GM12878 (cell line): ENCODE results near the gene SOBP. TPM values are rescaled to one million over a fixed set of nuclear protein-coding genes. Genes with fewer than 3 reads are reported as not detected.

ENCODE experiments used
- ATAC-seq: fragments of 200-7000 bp; cut with Tn5 transposase; 3 replicates; pipeline ENCODE4 v1.9.1; 2020; ENCODE audit warnings: mild to moderate bottlenecking, moderate library complexity
- BruUV-seq: library from RNA; stranded (reverse); fragments of 400-500 nt; replicated peaks from 2 replicates; lab custom pipeline; 2021; lab: Mats Ljungman, UMichigan
- CTCF ChIA-PET: fragments of 300-600 bp; sonication (Branson Sonifier 250); formaldehyde crosslinking; extraction: SDS; loops from one replicate; lab custom pipeline; 2021; ENCODE audit warnings: inconsistent platforms; lab: Yijun Ruan, JAX
- POLR2A ChIA-PET: fragments of 350-600 bp; formaldehyde crosslinking; extraction: SDS; loops from one replicate; lab custom pipeline; 2021; ENCODE audit warnings: inconsistent platforms; lab: Charles Lee
- RAD21 ChIA-PET: fragments of 300-600 bp; sonication (Branson Sonifier 250); formaldehyde crosslinking; loops from one replicate; lab custom pipeline; 2023; ENCODE audit warnings: antibody characterized with exemption; ENCODE audit not compliant: unreplicated experiment; lab: Charles Lee
- SMC1A ChIA-PET: fragments of 300-600 bp; sonication (Branson Sonifier 250); formaldehyde crosslinking; loops from one replicate; lab custom pipeline; 2023; ENCODE audit not compliant: unreplicated experiment, uncharacterized antibody; lab: Charles Lee
- DNase-seq: peaks from one replicate; pipeline ENCODE4 v3.0.0-alpha.2; 2011; ENCODE audit warnings: low read depth, low spot score
- FAIRE-seq: peaks from 3 replicates; lab custom pipeline; 2011; peaks lifted over from hg19 to GRCh38; lab: Jason Lieb, UNC
- H2AFZ ChIP-seq: 2 replicates; pipeline ENCODE4 v1.6.0; 2011; ENCODE audit warnings: low read depth, low read length, control low read depth; ENCODE audit not compliant: control insufficient read depth
- H3K27ac ChIP-seq: 2 replicates; pipeline ENCODE4 v1.5.1; 2011; ENCODE audit warnings: control low read depth; ENCODE audit not compliant: control insufficient read depth, insufficient read depth
- H3K27me3 ChIP-seq, 2 experiments: replicated peaks in 1 of 2; 2 replicates each; pipeline versions ENCODE4 v1.6.0 to v1.6.1; 2011; ENCODE audit warnings: low read length in 1 of 2; ENCODE audit not compliant: control insufficient read depth in 2 of 2, insufficient read depth in 2 of 2
- H3K36me3 ChIP-seq, 2 experiments: 2 replicates each; pipeline ENCODE4 v1.5.1; 2011; ENCODE audit warnings: low read length in 1 of 2; ENCODE audit not compliant: control insufficient read depth in 2 of 2, insufficient read depth in 2 of 2
- H3K4me1 ChIP-seq: 2 replicates; pipeline ENCODE4 v1.6.1; 2011; ENCODE audit warnings: mild to moderate bottlenecking, low read length, moderate library complexity, mixed read lengths; ENCODE audit not compliant: control insufficient read depth, insufficient read depth
- H3K4me2 ChIP-seq: 2 replicates; pipeline ENCODE4 v1.6.0; 2011; ENCODE audit warnings: control low read depth; ENCODE audit not compliant: control insufficient read depth, insufficient read depth
- H3K4me3 ChIP-seq: fragments of 200-600 bp; sonication (generic); 2 replicates; pipeline ENCODE4 v1.5.1; 2016
- H3K79me2 ChIP-seq: 2 replicates; pipeline ENCODE4 v1.6.0; 2011; ENCODE audit warnings: low read length; ENCODE audit not compliant: control insufficient read depth, insufficient read depth
- H3K9ac ChIP-seq: 2 replicates; pipeline ENCODE4 v1.8.0; 2011; ENCODE audit warnings: low read length, control low read depth, mixed read lengths; ENCODE audit not compliant: control insufficient read depth, insufficient read depth
- H3K9me3 ChIP-seq: replicated peaks from 3 replicates; pipeline ENCODE4 v1.5.1; 2011; ENCODE audit warnings: mild to moderate bottlenecking, low read length; ENCODE audit not compliant: control insufficient read depth, insufficient read depth
- H4K20me1 ChIP-seq: 2 replicates; pipeline ENCODE4 v1.6.0; 2011; ENCODE audit not compliant: control insufficient read depth, insufficient read depth
- KDM1A ChIP-seq: fragments of 200-600 bp; sonication (generic); IDR thresholded peaks from 2 replicates; pipeline ENCODE4 v1.6.1; 2016; ENCODE audit warnings: borderline replicate concordance
- MYC ChIP-seq: IDR thresholded peaks from 2 replicates; pipeline ENCODE4 v1.6.1; 2011; ENCODE audit warnings: mild to moderate bottlenecking, low read length, moderate library complexity, inconsistent platforms; ENCODE audit not compliant: insufficient read depth, insufficient replicate concordance, insufficient read length, severe bottlenecking
- SIN3A ChIP-seq: IDR thresholded peaks from 2 replicates; pipeline ENCODE4 v1.6.1; 2012; ENCODE audit warnings: low read depth, low read length, improper control_type of control experiment
- SP1 ChIP-seq: IDR thresholded peaks from one replicate; pipeline ENCODE4 v1.6.1; 2011; ENCODE audit warnings: low read depth, low read length
- STAT3 ChIP-seq: IDR thresholded peaks from 2 replicates; pipeline ENCODE4 v1.6.1; 2011; ENCODE audit warnings: low read depth, low read length, improper control_type of control experiment
- YY1 ChIP-seq: IDR thresholded peaks from 2 replicates; pipeline ENCODE4 v1.6.1; 2011; ENCODE audit warnings: low read depth, mild to moderate bottlenecking, low read length
- ZNF207 ChIP-seq: fragments of 450-650 bp; IDR thresholded peaks from 2 replicates; pipeline ENCODE4 v1.6.1; 2014; ENCODE audit warnings: antibody characterized with exemption, mild to moderate bottlenecking, borderline replicate concordance
- WGBS: methylation state at CpG from one replicate; pipeline ENCODE4 v1.1.6; 2016; ENCODE audit warnings: low lambda C conversion rate; ENCODE audit not compliant: insufficient replicate concordance, insufficient coverage; ENCODE audit errors: missing lambda C conversion rate; 5-methylcytosine and 5-hydroxymethylcytosine counted together
- in situ Hi-C: fragments of 300-500 bp; cut with MboI; formaldehyde crosslinking; loops from 9 replicates; pipeline ENCODE4 v1.14.3; 2018; ENCODE audit warnings: mixed read lengths
- intact Hi-C: fragments of 100-400 bp; cut with micrococcal nuclease; formaldehyde crosslinking; loops from one replicate; pipeline ENCODE4 v1.14.2; 2022; ENCODE audit not compliant: unreplicated experiment
- polyA plus RNA-seq, 11 experiments: library from polyadenylated mRNA; depleted of rRNA in 4 of 11; unstranded in 6 of 11; stranded (reverse) in 5 of 11; fragments of >200 nt; fragmentation: Nextera tagmentation in 4 of 11; fragmentation: Illumina TruSeq in 1 of 11; extraction: Ambion mirVana in 4 of 11; extraction: Trizol in 1 of 11; gene quantifications; 1 replicate in 1 of 11; 2 replicates in 10 of 11; pipeline versions ENCODE4 v1.2.1 to v1.2.3, GENCODE V29; 2011 to 2016; ENCODE audit warnings: inconsistent platforms in 2 of 11, missing spikeins in 2 of 11, low read depth in 1 of 11
- total RNA-seq, 4 experiments: library from RNA; depleted of rRNA in 3 of 4; stranded (reverse); fragments of >200 nt in 3 of 4; fragmentation: Illumina TruSeq in 1 of 4; extraction: Trizol in 1 of 4; gene quantifications; 2 replicates each; pipeline versions ENCODE4 v1.2.1 to v1.2.3, GENCODE V29; 2013 to 2021
- TF ChIP-seq, protein P1 (sequence below): fragments of 450-650 bp; IDR thresholded peaks from 2 replicates; pipeline ENCODE4 v1.6.1; 2017; ENCODE audit warnings: borderline replicate concordance
- TF ChIP-seq, protein P2 (sequence below): fragments of 150-350 bp; IDR thresholded peaks from 2 replicates; pipeline ENCODE4 v1.6.1; 2014; ENCODE audit warnings: mild to moderate bottlenecking, low read depth, low read length

Gene SOBP
- total and polyA plus RNA-seq, 10 of the 15 experiments (the other 5 are each of a cell fraction or from before 2014, with no cell fraction given), result 0.49 to 1.9 (median 0.78) TPM

- no peaks in the 10 kb centered on the region for H3K36me3 ChIP-seq
- H3K27ac ChIP-seq, result no peak overlapping the region
- H3K79me2 ChIP-seq, result no peaks in the 10 kb centered on the region
- no peak overlapping the region for H3K4me3 ChIP-seq
- no peak overlapping the region for H3K9ac ChIP-seq
- no peak overlapping the region for H2AFZ ChIP-seq
- peaks cover 3% of the 10 kb centered on the region; the same call in 1 of the 2 replicates for H3K4me1 ChIP-seq
- WGBS, result 43% methylated on average over 4 of the region's 4 CpGs
- H3K9me3 ChIP-seq, result no peaks in the 10 kb centered on the region
- no TSS peak for BruUV-seq
- intact Hi-C loops, result no loop called here
- ChIA-PET SMC1A (interaction anchor here (0.9 kb wide), 1 partner anchor 15 kb away, joined by 3 read pairs; no protein-coding TSS in a partner anchor), POLR2A (no interaction called here), RAD21 (no interaction called here), CTCF (no interaction called here)
- in situ Hi-C loops, result no loop called here
- no peaks in the 10 kb centered on the region for H4K20me1 ChIP-seq
- TF ChIP-seq YY1, result no peak
- no peak for TF ChIP-seq SIN3A
- no peak for TF ChIP-seq MYC
- TF ChIP-seq, protein P1, sequence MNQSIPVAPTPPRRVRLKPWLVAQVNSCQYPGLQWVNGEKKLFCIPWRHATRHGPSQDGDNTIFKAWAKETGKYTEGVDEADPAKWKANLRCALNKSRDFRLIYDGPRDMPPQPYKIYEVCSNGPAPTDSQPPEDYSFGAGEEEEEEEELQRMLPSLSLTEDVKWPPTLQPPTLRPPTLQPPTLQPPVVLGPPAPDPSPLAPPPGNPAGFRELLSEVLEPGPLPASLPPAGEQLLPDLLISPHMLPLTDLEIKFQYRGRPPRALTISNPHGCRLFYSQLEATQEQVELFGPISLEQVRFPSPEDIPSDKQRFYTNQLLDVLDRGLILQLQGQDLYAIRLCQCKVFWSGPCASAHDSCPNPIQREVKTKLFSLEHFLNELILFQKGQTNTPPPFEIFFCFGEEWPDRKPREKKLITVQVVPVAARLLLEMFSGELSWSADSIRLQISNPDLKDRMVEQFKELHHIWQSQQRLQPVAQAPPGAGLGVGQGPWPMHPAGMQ, result no peak
- TF ChIP-seq SP1, result no peak
- no peak for TF ChIP-seq STAT3
- no peak for TF ChIP-seq ZNF207
- no peak for TF ChIP-seq KDM1A
- TF ChIP-seq, protein P2, sequence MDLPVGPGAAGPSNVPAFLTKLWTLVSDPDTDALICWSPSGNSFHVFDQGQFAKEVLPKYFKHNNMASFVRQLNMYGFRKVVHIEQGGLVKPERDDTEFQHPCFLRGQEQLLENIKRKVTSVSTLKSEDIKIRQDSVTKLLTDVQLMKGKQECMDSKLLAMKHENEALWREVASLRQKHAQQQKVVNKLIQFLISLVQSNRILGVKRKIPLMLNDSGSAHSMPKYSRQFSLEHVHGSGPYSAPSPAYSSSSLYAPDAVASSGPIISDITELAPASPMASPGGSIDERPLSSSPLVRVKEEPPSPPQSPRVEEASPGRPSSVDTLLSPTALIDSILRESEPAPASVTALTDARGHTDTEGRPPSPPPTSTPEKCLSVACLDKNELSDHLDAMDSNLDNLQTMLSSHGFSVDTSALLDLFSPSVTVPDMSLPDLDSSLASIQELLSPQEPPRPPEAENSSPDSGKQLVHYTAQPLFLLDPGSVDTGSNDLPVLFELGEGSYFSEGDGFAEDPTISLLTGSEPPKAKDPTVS, result no peak
- peaks cover 0 to 3% of the 10 kb centered on the region in 2 experiments; a peak in 2 of 4 replicates for H3K27me3 ChIP-seq
- ATAC-seq, result no peak
- no peak overlapping the region for H3K4me2 ChIP-seq
- FAIRE-seq, result no peak
- DNase-seq, result no peak
Observed at GRCh38 chr6:107545763-107546162, 55.8 kb downstream of the SOBP start.
